Stimulated activated memory B cell treated with anti-CD40 and anti-IgM and Interleukin-4, amounts not matched to agents 10 μg/mL and 1 μg/mL and 100 μg/mL, for 72 hours (primary cell): ENCODE results near the gene ZBTB25.

ENCODE experiments used
- ATAC-seq: fragments of 150-1000 bp; cut with Tn5 transposase; 2 replicates; pipeline ENCODE4 v1.10.0; 2021
- H3K27ac Mint-ChIP-seq: one replicate; pipeline ENCODE4 v1.8.0; 2022; ENCODE audit warnings: mild to moderate bottlenecking, mixed read lengths
- H3K27me3 Mint-ChIP-seq: one replicate; pipeline ENCODE4 v1.8.0; 2022; ENCODE audit warnings: mixed read lengths
- H3K36me3 Mint-ChIP-seq: one replicate; pipeline ENCODE4 v1.8.0; 2022; ENCODE audit warnings: mixed read lengths
- H3K4me1 Mint-ChIP-seq: one replicate; pipeline ENCODE4 v1.8.0; 2022; ENCODE audit warnings: mixed read lengths
- H3K4me3 Mint-ChIP-seq: one replicate; pipeline ENCODE4 v1.8.0; 2022; ENCODE audit warnings: mild to moderate bottlenecking, moderate library complexity, mixed read lengths
- H3K9me3 Mint-ChIP-seq: one replicate; pipeline ENCODE4 v1.8.0; 2022; ENCODE audit warnings: mixed read lengths

Gene ZBTB25

DNA sequence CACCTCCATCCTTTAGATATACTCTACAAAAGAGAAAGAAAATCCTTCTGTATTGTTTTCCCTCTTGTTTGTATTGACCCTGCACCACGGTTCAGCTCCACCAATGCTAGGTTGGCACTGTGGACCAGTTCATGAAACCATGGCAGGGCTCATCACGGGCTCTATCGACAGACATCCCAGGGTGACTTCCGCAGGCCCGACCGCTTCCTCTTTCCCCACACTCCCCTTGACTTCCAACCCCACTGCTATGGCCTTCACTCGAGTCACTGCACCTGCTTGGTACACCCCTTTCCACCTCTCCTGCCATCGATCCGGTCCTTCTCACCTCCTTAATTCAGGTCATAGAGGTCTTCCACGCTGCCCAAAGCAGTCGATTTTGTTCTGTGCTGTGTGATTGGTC is 59.5 kb downstream of the ZBTB25 start:
- H3K9me3 Mint-ChIP-seq = peaks cover 5% of the 10 kb centered on the region
- peaks cover 37% of the 10 kb centered on the region for H3K4me1 Mint-ChIP-seq
- no peak overlapping the region for H3K4me3 Mint-ChIP-seq
- peak overlapping the region; percentile 82 for H3K27ac Mint-ChIP-seq
- no peaks in the 10 kb centered on the region for H3K27me3 Mint-ChIP-seq
- peak; percentile 51 for ATAC-seq
- peaks cover 54% of the 10 kb centered on the region for H3K36me3 Mint-ChIP-seq

GRCh38 chr14:64442300-64442988 is 61.2 kb downstream of the ZBTB25 start:
- no peak overlapping the region for H3K4me3 Mint-ChIP-seq
- H3K27ac Mint-ChIP-seq = no peak overlapping the region
- no peak for ATAC-seq
- peaks cover 60% of the 10 kb centered on the region for H3K36me3 Mint-ChIP-seq
- peaks cover 31% of the 10 kb centered on the region for H3K4me1 Mint-ChIP-seq
- no peaks in the 10 kb centered on the region for H3K27me3 Mint-ChIP-seq
- peaks cover 5% of the 10 kb centered on the region for H3K9me3 Mint-ChIP-seq

DNA sequence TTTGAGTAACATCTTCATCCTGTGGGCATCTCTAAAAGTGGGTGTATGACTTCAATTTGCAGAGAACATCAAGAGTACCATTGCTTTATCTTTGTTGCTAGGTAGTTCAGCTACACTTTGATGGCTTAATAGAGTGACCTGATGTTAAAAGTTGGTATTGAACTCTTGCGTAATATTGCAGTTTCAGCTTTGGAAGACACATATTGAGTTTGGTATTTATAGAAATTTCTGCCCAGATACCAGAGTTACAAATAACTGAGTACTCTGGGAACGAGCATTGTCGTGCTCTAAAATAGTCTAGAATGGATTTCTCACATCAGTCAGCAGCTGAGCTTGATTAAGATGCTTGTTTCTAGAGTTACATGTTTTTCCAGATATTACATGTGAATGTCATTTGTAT is 63.1 kb downstream of the ZBTB25 start:
- Mint-ChIP-seq H3K4me1 (peaks cover 23% of the 10 kb centered on the region), H3K9me3 (peaks cover 5% of the 10 kb centered on the region), H3K4me3 (no peak overlapping the region), H3K27me3 (no peaks in the 10 kb centered on the region), H3K36me3 (peaks cover 80% of the 10 kb centered on the region), H3K27ac (no peak overlapping the region)
- ATAC-seq = no peak

GRCh38 chr14:64439141-64439540 is 64.5 kb downstream of the ZBTB25 start:
- H3K4me3 Mint-ChIP-seq = no peak overlapping the region
- peaks cover 9% of the 10 kb centered on the region for H3K4me1 Mint-ChIP-seq
- no peak for ATAC-seq
- peaks cover 3% of the 10 kb centered on the region for H3K9me3 Mint-ChIP-seq
- no peaks in the 10 kb centered on the region for H3K27me3 Mint-ChIP-seq
- peak overlapping the region; percentile 48 for H3K27ac Mint-ChIP-seq
- H3K36me3 Mint-ChIP-seq = peaks cover 84% of the 10 kb centered on the region

DNA sequence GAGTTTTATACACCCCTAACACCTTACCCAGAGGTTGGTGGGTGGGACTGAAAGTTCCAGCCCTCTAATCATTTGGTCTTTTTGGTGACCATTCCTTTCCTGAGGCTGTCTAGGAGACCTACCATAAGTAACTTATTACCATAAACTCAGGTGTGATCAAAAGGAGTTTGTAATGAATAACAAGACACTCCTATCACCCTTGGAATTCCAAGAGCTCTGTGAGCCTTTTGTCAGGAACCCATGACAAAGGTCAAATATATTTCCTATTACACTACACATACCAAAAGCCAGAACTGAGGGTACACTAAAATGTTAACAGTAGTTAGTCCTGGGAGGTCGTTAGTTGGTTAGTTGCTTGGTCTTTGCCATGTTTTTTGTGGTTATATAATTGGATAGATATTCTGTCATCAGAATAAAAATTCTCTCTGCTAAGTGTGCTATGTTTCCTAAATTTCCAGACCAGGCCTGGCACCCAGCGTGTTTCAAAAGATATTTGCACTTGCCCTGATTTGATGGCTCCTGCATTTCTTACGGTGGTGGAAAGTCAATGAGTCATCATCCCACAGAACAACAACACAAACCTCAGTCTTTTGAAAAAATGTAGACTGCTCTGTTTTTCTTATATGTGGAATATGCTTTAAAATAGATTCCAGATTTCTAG is 65.3 kb downstream of the ZBTB25 start:
- peaks cover 1% of the 10 kb centered on the region for H3K4me1 Mint-ChIP-seq
- H3K36me3 Mint-ChIP-seq = peaks cover 80% of the 10 kb centered on the region
- H3K4me3 Mint-ChIP-seq = no peak overlapping the region
- H3K9me3 Mint-ChIP-seq = no peaks in the 10 kb centered on the region
- H3K27ac Mint-ChIP-seq = peak overlapping the region; percentile 48
- no peaks in the 10 kb centered on the region for H3K27me3 Mint-ChIP-seq
- no peak for ATAC-seq

DNA sequence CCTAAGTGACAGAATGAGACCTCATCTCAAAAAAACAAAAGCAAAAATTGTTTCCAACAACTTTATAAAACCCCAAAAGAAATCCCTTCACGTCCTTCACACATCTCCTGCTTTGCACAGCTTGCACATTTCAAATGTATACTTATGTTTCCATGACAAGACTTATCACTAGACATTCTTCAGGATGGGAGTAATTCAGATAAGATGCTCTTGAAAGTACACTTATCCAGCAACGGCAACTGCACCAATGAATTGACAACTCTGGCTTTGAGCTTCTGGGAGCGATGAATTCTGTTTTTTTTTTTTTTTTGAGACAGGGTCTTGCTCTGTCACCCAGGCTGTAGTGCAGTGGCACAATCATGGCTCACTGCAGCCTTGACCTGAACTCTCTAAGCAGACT is 69.1 kb downstream of the ZBTB25 start:
- no peak overlapping the region for H3K27ac Mint-ChIP-seq
- no peaks in the 10 kb centered on the region for H3K4me1 Mint-ChIP-seq

GRCh38 chr14:64423987-64424386 is 79.7 kb downstream of the ZBTB25 start:
- Mint-ChIP-seq H3K4me1 (no peaks in the 10 kb centered on the region), H3K27ac (no peak overlapping the region), H3K9me3 (no peaks in the 10 kb centered on the region), H3K4me3 (no peak overlapping the region), H3K36me3 (peaks cover 59% of the 10 kb centered on the region), H3K27me3 (no peaks in the 10 kb centered on the region)
- no peak for ATAC-seq

More for the DNA sequence above, 69.1 kb downstream of the ZBTB25 start:
- Mint-ChIP-seq H3K27me3 (no peaks in the 10 kb centered on the region), H3K36me3 (peaks cover 77% of the 10 kb centered on the region), H3K4me3 (no peak overlapping the region), H3K9me3 (no peaks in the 10 kb centered on the region)
- no peak for ATAC-seq

DNA sequence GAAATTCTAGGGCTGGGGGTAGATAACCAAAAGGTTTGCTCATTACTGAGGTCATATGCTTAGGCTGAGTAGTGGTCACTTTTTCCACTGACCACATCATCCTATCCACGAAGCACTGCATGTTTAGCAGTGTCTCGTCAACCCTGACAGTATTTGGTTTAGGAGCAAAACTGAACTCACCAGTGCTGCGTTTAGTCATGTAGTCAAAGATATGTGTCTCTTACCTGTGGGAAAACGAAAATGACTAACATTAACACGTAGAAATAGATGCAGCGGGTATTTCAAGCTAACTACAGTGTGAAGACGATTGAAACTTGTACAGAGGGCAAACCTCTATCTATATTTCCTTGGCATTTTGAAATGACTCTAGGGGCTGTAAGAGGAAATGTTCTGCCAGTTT is 80.9 kb downstream of the ZBTB25 start:
- ATAC-seq = no peak
- H3K27me3 Mint-ChIP-seq = no peaks in the 10 kb centered on the region
- no peaks in the 10 kb centered on the region for H3K4me1 Mint-ChIP-seq
- H3K4me3 Mint-ChIP-seq = no peak overlapping the region
- H3K36me3 Mint-ChIP-seq = peaks cover 58% of the 10 kb centered on the region
- no peak overlapping the region for H3K27ac Mint-ChIP-seq
- no peaks in the 10 kb centered on the region for H3K9me3 Mint-ChIP-seq

DNA sequence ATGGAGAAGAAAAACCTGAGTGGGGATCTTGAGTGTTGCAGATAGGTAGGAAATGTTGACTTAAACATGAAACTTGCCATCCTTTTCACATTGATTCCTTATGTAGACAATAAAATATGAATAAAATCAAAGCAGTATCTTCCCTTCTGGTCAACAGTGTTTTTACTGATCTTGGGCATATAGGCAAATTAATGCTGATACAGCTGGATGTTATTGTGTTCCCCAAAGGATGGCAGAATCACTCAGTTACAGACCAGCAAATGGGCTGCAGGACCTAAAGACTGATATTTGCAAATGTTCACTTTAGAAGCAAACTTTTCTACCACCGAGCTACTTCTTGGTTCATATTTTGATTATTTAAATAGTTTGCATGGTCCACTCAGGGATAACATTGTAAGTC is 81.6 kb downstream of the ZBTB25 start:
- no peak for ATAC-seq
- no peak overlapping the region for H3K27ac Mint-ChIP-seq
- no peaks in the 10 kb centered on the region for H3K27me3 Mint-ChIP-seq
- peaks cover 60% of the 10 kb centered on the region for H3K36me3 Mint-ChIP-seq
- H3K9me3 Mint-ChIP-seq = no peaks in the 10 kb centered on the region
- H3K4me1 Mint-ChIP-seq = no peaks in the 10 kb centered on the region
- H3K4me3 Mint-ChIP-seq = no peak overlapping the region

GRCh38 chr14:64421166-64421565 is 82.5 kb downstream of the ZBTB25 start:
- Mint-ChIP-seq H3K27ac (no peak overlapping the region), H3K4me3 (no peak overlapping the region), H3K4me1 (no peaks in the 10 kb centered on the region), H3K27me3 (no peaks in the 10 kb centered on the region), H3K9me3 (no peaks in the 10 kb centered on the region), H3K36me3 (peaks cover 53% of the 10 kb centered on the region)
- no peak for ATAC-seq

GRCh38 chr14:64419003-64419402 is 84.6 kb downstream of the ZBTB25 start:
- no peak for ATAC-seq
- no peaks in the 10 kb centered on the region for H3K27me3 Mint-ChIP-seq
- no peaks in the 10 kb centered on the region for H3K9me3 Mint-ChIP-seq
- no peaks in the 10 kb centered on the region for H3K4me1 Mint-ChIP-seq
- no peak overlapping the region for H3K4me3 Mint-ChIP-seq
- H3K27ac Mint-ChIP-seq = no peak overlapping the region
- H3K36me3 Mint-ChIP-seq = peaks cover 46% of the 10 kb centered on the region

- no peak for ATAC-seq
- H3K27me3 Mint-ChIP-seq = no peaks in the 10 kb centered on the region
- H3K4me1 Mint-ChIP-seq = no peaks in the 10 kb centered on the region
- no peak overlapping the region for H3K4me3 Mint-ChIP-seq
- no peaks in the 10 kb centered on the region for H3K9me3 Mint-ChIP-seq
- H3K36me3 Mint-ChIP-seq = peaks cover 48% of the 10 kb centered on the region
- no peak overlapping the region for H3K27ac Mint-ChIP-seq
Measured at GRCh38 chr14:64417771-64418125, 85.9 kb downstream of the ZBTB25 start.

DNA sequence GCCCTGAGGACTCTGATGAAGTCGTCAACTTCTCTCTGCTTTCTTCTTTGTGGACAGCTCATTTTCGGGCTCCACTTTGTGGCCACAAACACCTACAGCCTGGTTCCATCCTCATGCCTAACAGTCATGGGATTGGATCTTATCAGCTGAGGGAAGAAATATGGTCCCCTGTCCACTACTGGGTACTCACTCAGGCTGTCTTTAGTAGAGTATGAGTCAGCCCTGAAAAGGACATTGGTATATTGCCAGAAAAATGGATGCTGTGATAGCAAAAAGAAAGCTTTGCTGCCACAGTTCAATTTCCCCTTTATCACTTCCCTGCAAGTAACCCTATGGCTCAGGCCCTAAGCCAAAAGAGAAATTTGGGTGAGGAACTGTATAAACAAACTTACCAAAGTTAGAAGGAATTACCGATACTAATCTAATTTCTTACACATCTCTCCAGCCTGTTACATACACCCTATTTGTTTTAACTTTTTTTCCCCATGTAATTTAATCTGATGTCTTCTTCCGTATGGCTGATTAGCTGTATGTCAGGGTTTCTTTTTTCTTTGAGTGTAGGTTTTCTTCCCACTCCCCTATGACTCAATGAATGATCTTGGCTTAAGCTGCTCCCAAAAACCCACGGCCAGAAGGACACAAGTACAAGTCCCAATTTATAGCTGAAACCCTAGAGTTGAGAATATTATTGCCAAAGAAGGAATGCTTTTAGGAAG is 86.4 kb downstream of the ZBTB25 start:
- H3K4me1 Mint-ChIP-seq = no peaks in the 10 kb centered on the region
- ATAC-seq = no peak
- no peak overlapping the region for H3K27ac Mint-ChIP-seq
- no peak overlapping the region for H3K4me3 Mint-ChIP-seq
- no peaks in the 10 kb centered on the region for H3K9me3 Mint-ChIP-seq
- peaks cover 51% of the 10 kb centered on the region for H3K36me3 Mint-ChIP-seq
- H3K27me3 Mint-ChIP-seq = no peaks in the 10 kb centered on the region

- Mint-ChIP-seq H3K4me3 (no peak overlapping the region), H3K27ac (peak overlapping the region; percentile 17), H3K27me3 (no peaks in the 10 kb centered on the region), H3K4me1 (no peaks in the 10 kb centered on the region), H3K9me3 (no peaks in the 10 kb centered on the region), H3K36me3 (peaks cover 58% of the 10 kb centered on the region)
- ATAC-seq = no peak
Measured at GRCh38 chr14:64416348-64416932, 87.2 kb downstream of the ZBTB25 start.

DNA sequence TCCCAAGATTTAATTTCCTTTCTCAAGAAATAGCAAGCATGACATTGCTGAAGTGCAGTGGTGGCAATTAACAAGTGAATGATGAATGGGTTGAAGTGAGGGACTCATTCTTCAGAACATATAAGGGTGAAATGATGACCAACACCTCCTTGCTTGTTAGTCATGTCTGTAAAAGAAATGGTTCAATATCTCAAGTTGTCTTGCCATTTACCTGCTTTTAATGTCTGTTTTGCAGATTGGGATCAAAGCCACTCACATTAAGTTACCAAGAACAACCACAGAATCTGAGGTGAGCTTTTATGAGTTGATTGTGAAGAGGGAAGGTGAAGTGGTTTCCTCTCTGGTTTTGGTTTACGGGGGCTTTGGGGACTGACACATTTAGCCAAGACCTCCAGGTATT is 91.4 kb downstream of the ZBTB25 start:
- H3K4me3 Mint-ChIP-seq = no peak overlapping the region
- no peaks in the 10 kb centered on the region for H3K27me3 Mint-ChIP-seq
- H3K36me3 Mint-ChIP-seq = peaks cover 33% of the 10 kb centered on the region
- peaks cover 17% of the 10 kb centered on the region for H3K4me1 Mint-ChIP-seq
- no peak overlapping the region for H3K27ac Mint-ChIP-seq
- ATAC-seq = no peak
- H3K9me3 Mint-ChIP-seq = no peaks in the 10 kb centered on the region
